MM.1S (cell line): Measurements from ENCODE around the gene ANKRD2.

Experiments
- DNase-seq: peaks from one replicate; pipeline ENCODE4 v3.0.0-alpha.2; 2015
- H2AFZ ChIP-seq: fragments of 300-600 bp; sonication (generic); 2 replicates; pipeline ENCODE4 v1.6.0; 2016; ENCODE audit warnings: antibody characterized with exemption, low read length
- H3F3A ChIP-seq: fragments of 300-600 bp; sonication (generic); 2 replicates; pipeline ENCODE4 v1.6.1; 2016; ENCODE audit warnings: mild to moderate bottlenecking, antibody characterized with exemption, low read length, moderate library complexity, mixed read lengths; ENCODE audit not compliant: insufficient read depth
- H3K27ac ChIP-seq: fragments of 300-600 bp; sonication (generic); 2 replicates; pipeline ENCODE4 v1.5.1; 2016; ENCODE audit warnings: mild to moderate bottlenecking, low read length
- H3K27me3 ChIP-seq: fragments of 300-600 bp; sonication (generic); replicated peaks from 2 replicates; pipeline ENCODE4 v1.6.0; 2016; ENCODE audit warnings: low read length; ENCODE audit not compliant: insufficient read depth
- H3K36me3 ChIP-seq: fragments of 300-600 bp; sonication (generic); replicated peaks from 2 replicates; pipeline ENCODE4 v1.6.1; 2016; ENCODE audit warnings: mild to moderate bottlenecking, low read length, mixed read lengths; ENCODE audit not compliant: insufficient read depth
- H3K4me1 ChIP-seq: fragments of 300-600 bp; sonication (generic); 2 replicates; pipeline ENCODE4 v1.6.1; 2016; ENCODE audit warnings: low read length, mixed read lengths
- H3K4me2 ChIP-seq: fragments of 300-600 bp; sonication (generic); 2 replicates; pipeline ENCODE4 v1.6.0; 2016; ENCODE audit warnings: low read depth, low read length
- H3K4me3 ChIP-seq: fragments of 300-600 bp; sonication (generic); 2 replicates; pipeline ENCODE4 v1.5.1; 2016; ENCODE audit warnings: low read length, mixed read lengths
- H3K79me2 ChIP-seq: fragments of 300-600 bp; sonication (generic); 2 replicates; pipeline ENCODE4 v1.6.1; 2016; ENCODE audit warnings: mixed run types, low read length, mixed read lengths
- H3K9ac ChIP-seq: fragments of 300-600 bp; sonication (generic); 2 replicates; pipeline ENCODE4 v1.6.1; 2016; ENCODE audit warnings: low read length, mixed read lengths
- H3K9me2 ChIP-seq: fragments of 300-600 bp; sonication (generic); replicated peaks from 2 replicates; pipeline ENCODE4 v1.6.1; 2016; ENCODE audit warnings: mild to moderate bottlenecking, low read length, mixed read lengths; ENCODE audit not compliant: insufficient read depth
- H3K9me3 ChIP-seq: fragments of 300-600 bp; sonication (generic); replicated peaks from 2 replicates; pipeline ENCODE4 v1.6.1; 2016; ENCODE audit warnings: mild to moderate bottlenecking, low read length, mixed read lengths; ENCODE audit not compliant: insufficient read depth
- H4K20me1 ChIP-seq: fragments of 300-600 bp; sonication (generic); 2 replicates; pipeline ENCODE4 v1.6.1; 2016; ENCODE audit warnings: mild to moderate bottlenecking, low read length, moderate library complexity, mixed read lengths; ENCODE audit not compliant: insufficient read depth
- EZH2 ChIP-seq: fragments of 300-600 bp; sonication (generic); optimal IDR thresholded peaks from 2 replicates; pipeline ENCODE3; 2017; ENCODE audit warnings: low read depth, mild to moderate bottlenecking, antibody characterized with exemption, low read length, mixed read lengths
- EZH2phosphoT487 ChIP-seq: fragments of 300-600 bp; sonication (generic); IDR thresholded peaks from 2 replicates; pipeline ENCODE4 v1.6.1; 2018; ENCODE audit warnings: antibody characterized with exemption, low read length
- TF ChIP-seq, protein P1 (sequence below): fragments of 300-600 bp; sonication (generic); IDR thresholded peaks from 2 replicates; pipeline ENCODE4 v1.5.1; 2016; ENCODE audit warnings: antibody characterized with exemption, low read length, mixed read lengths

ANKRD2 gene

DNA sequence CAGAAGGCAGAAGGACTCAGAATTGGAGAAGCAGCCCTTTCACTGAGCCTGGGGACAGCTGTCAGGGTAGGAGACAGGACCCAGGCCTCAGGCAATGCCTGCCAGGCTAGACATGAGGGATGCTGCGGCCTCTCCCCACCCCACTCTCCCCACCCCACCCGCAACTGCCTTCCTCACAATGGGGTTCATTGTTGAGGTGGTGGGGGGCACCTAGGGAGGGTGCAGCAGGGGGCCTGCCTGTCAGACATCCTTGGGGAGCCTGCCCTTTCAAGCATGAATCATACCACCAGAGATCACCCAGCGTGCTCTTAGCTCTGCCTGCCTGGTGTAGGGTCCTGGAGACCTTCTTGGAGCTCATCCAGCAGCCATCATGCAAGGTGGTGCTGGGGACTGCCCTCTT, 16.9 kb downstream of the ANKRD2 start, which contains the start of gene C10orf62:
Gene C10orf62 (plus strand): TSS at position 243 of the 400 bp plus-strand sequence. CDS start 177 bp downstream, outside the sequence.
- H3K9ac ChIP-seq = no peak within 1 kb of the TSS
- H3K9me2 ChIP-seq = no peaks in the 10 kb centered on the region
- no peaks in the 10 kb centered on the region for H4K20me1 ChIP-seq
- H3F3A ChIP-seq = no peaks in the 10 kb centered on the region
- no peaks in the 10 kb centered on the region for H3K36me3 ChIP-seq
- TF ChIP-seq EZH2 = no peak
- TF ChIP-seq EZH2phosphoT487 = no peak
- TF ChIP-seq, protein P1, sequence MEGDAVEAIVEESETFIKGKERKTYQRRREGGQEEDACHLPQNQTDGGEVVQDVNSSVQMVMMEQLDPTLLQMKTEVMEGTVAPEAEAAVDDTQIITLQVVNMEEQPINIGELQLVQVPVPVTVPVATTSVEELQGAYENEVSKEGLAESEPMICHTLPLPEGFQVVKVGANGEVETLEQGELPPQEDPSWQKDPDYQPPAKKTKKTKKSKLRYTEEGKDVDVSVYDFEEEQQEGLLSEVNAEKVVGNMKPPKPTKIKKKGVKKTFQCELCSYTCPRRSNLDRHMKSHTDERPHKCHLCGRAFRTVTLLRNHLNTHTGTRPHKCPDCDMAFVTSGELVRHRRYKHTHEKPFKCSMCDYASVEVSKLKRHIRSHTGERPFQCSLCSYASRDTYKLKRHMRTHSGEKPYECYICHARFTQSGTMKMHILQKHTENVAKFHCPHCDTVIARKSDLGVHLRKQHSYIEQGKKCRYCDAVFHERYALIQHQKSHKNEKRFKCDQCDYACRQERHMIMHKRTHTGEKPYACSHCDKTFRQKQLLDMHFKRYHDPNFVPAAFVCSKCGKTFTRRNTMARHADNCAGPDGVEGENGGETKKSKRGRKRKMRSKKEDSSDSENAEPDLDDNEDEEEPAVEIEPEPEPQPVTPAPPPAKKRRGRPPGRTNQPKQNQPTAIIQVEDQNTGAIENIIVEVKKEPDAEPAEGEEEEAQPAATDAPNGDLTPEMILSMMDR = no peak
- no peaks in the 10 kb centered on the region for H3K79me2 ChIP-seq
- no peaks in the 10 kb centered on the region for H3K4me1 ChIP-seq
- no peaks in the 10 kb centered on the region for H3K27me3 ChIP-seq
- H3K4me2 ChIP-seq = no peak within 1 kb of the TSS
- H2AFZ ChIP-seq = no peak within 1 kb of the TSS
- no peaks in the 10 kb centered on the region for H3K9me3 ChIP-seq
- H3K27ac ChIP-seq = no peak within 1 kb of the TSS
- no peak for DNase-seq
- H3K4me3 ChIP-seq = no peak within 1 kb of the TSS

DNA sequence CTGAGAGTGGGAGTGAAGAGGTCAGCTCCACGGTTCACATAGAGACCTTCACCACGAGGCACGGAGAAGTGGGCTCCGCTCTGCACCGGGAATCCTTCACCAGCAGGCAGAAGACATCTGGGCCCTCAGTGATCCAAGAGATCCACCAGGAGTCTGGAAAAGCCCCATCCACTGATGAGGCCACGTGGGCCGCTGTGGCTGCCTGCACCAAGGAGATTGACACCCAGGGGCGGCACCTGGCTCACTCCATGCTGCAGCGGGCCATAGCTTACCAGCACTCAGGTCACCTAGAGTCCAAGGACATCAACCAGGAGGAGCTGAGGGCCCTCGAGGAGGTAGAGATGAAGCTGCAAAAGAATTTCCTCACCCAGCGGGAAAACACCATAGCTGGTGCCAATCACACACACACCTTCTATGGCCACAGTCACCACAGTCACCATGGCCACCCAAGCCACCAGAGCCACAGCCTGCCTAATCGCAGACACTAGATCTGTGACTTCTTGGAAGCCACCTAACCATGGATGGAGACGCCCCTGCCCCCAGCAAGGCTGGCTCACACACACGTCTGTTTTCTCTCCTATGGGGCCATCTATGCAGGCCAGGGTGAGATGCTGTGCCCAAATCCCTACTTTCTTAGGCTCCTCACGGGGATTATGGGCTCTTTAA, 17.6 kb downstream of the ANKRD2 start:
- no peak overlapping the region for H3K27ac ChIP-seq
- H4K20me1 ChIP-seq = no peaks in the 10 kb centered on the region
- no peak for DNase-seq
- TF ChIP-seq EZH2phosphoT487 (no peak), EZH2 (no peak)
- TF ChIP-seq, protein P1 = no peak
- H3K9ac ChIP-seq = no peak overlapping the region
- no peaks in the 10 kb centered on the region for H3K4me1 ChIP-seq
- H3K79me2 ChIP-seq = no peaks in the 10 kb centered on the region
- no peaks in the 10 kb centered on the region for H3F3A ChIP-seq
- H3K4me3 ChIP-seq = no peak overlapping the region
- H3K9me2 ChIP-seq = no peaks in the 10 kb centered on the region
- H3K27me3 ChIP-seq = no peaks in the 10 kb centered on the region
- no peak overlapping the region for H3K4me2 ChIP-seq
- no peak overlapping the region for H2AFZ ChIP-seq
- no peaks in the 10 kb centered on the region for H3K9me3 ChIP-seq
- no peaks in the 10 kb centered on the region for H3K36me3 ChIP-seq

DNA sequence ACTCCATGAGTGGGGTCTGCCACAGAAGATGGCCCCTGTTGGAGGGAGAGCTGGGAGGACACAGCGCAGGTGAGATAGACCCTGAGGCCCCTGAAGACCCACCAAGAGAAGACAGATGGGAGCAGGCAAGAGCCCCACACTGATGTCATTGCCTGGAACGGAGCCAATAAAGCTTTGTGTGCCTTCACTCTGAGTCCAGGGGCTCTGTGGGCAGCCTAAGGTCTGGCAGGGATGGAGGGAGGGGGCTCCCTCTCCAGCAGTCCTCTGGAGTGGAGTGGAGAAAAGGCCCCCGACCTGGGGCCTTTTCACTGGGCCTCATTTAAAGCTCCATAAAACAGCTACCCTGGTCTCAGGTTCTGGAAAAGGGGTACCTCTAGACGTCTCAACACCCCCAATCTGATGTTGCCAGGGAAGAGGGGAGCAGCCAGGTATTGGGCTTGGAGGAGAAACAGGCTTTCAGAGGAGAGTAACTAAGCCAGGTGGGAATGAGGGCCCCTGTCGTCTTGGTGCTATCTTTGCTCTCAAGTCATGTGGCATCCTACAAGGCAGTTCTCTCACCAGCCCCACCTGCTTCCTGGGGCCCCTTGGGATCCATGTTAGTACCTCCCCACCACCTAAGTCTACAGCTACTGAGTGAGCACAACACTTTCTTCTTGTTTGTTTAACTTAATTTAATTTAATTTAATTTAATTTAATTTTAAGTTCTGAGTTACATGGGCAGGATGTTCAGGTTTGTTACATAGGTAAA, 18.3 kb downstream of the ANKRD2 start:
- H3K4me2 ChIP-seq = no peak overlapping the region
- no peaks in the 10 kb centered on the region for H3K27me3 ChIP-seq
- H3K4me1 ChIP-seq = no peaks in the 10 kb centered on the region
- no peaks in the 10 kb centered on the region for H3K9me3 ChIP-seq
- H3K9me2 ChIP-seq = no peaks in the 10 kb centered on the region
- no peak for DNase-seq
- H2AFZ ChIP-seq = no peak overlapping the region
- TF ChIP-seq EZH2phosphoT487 = no peak
- TF ChIP-seq, protein P1 = no peak
- TF ChIP-seq EZH2 = no peak
- no peak overlapping the region for H3K9ac ChIP-seq
- no peaks in the 10 kb centered on the region for H3K36me3 ChIP-seq
- H3F3A ChIP-seq = no peaks in the 10 kb centered on the region
- no peaks in the 10 kb centered on the region for H4K20me1 ChIP-seq
- no peak overlapping the region for H3K27ac ChIP-seq
- H3K4me3 ChIP-seq = no peak overlapping the region
- no peaks in the 10 kb centered on the region for H3K79me2 ChIP-seq
